Fibroblast of skin of abdomen (primary cell): ENCODE data around the gene SPAG5. TPM values are rescaled to one million over a fixed set of nuclear protein-coding genes. Genes with fewer than 3 reads are reported as not detected.
A peak's percentile ranks its signal among the peaks of the same experiment; 100 is the strongest.

Experiments used
- DNase-seq: peaks from one replicate; pipeline ENCODE4 v3.0.0-alpha.2; 2013
- polyA plus RNA-seq, 2 experiments: library from polyadenylated mRNA; unstranded; fragments of 120-200 nt; gene quantifications; one replicate each; pipeline ENCODE4 v1.2.1, GENCODE V29; 2013; ENCODE audit not compliant: insufficient read length in 2 of 2

The SPAG5 gene
- polyA plus RNA-seq (2013, experiment 1 of 2; ENCODE audit: insufficient read length): 36.8 TPM
- polyA plus RNA-seq (2013, experiment 2 of 2; ENCODE audit: insufficient read length): 33.9 TPM

GRCh38 chr17:28598799-28599310 lies at the start of gene SPAG5:
Gene SPAG5 (minus strand): TSS chr17:28599025. CDS start chr17:28598946, 79 bp downstream.
- peak; percentile 91 for DNase-seq

- no peak for DNase-seq
These were observed 47.4 kb upstream of the SPAG5 start for GRCh38 chr17:28646039-28646754.

- DNase-seq: no peak
These were observed 46.7 kb upstream of the SPAG5 start for GRCh38 chr17:28645576-28645939.

- DNase-seq: peak; percentile 93
These were observed 46.2 kb upstream of the SPAG5 start, which contains the start of gene BLTP2 for GRCh38 chr17:28644787-28645575. Gene BLTP2 (minus strand): TSS chr17:28645158. CDS start chr17:28645056, 102 bp downstream.

GRCh38 chr17:28643983-28644786 lies 45.4 kb upstream of the SPAG5 start:
- DNase-seq: peak; percentile 27

- no peak for DNase-seq
These were observed 42.8 kb upstream of the SPAG5 start for GRCh38 chr17:28641579-28641978.

GRCh38 chr17:28635506-28635905 lies 36.7 kb upstream of the SPAG5 start:
- no peak for DNase-seq

- no peak for DNase-seq
These were observed 35.5 kb upstream of the SPAG5 start for GRCh38 chr17:28634206-28634865.

- no peak for DNase-seq
These were observed 28.0 kb upstream of the SPAG5 start for GRCh38 chr17:28626818-28627217.

GRCh38 chr17:28624148-28624547 lies 25.3 kb upstream of the SPAG5 start:
- no peak for DNase-seq

GRCh38 chr17:28623696-28624095 lies 24.9 kb upstream of the SPAG5 start:
- DNase-seq: no peak

GRCh38 chr17:28622186-28622585 lies 23.4 kb upstream of the SPAG5 start:
- DNase-seq: no peak

- no peak for DNase-seq
These were observed 21.2 kb upstream of the SPAG5 start for GRCh38 chr17:28620010-28620409.

GRCh38 chr17:28618464-28618863 lies 19.6 kb upstream of the SPAG5 start:
- no peak for DNase-seq

GRCh38 chr17:28616281-28616680 lies 17.5 kb upstream of the SPAG5 start:
- DNase-seq: no peak

GRCh38 chr17:28615260-28615940 lies 16.6 kb upstream of the SPAG5 start:
- DNase-seq: no peak

GRCh38 chr17:28613931-28614381 lies 15.1 kb upstream of the SPAG5 start, which contains the start of gene RSKR:
Gene RSKR (minus strand): TSS chr17:28614185. CDS start chr17:28614161, 24 bp downstream.
- DNase-seq: no peak

- DNase-seq: peak; percentile 32
These were observed 14.4 kb upstream of the SPAG5 start for GRCh38 chr17:28612936-28613872.

- no peak for DNase-seq
These were observed 13.7 kb upstream of the SPAG5 start for GRCh38 chr17:28612531-28612930.

- no peak for DNase-seq
These were observed 11.6 kb upstream of the SPAG5 start for GRCh38 chr17:28610376-28610775.
